ENCODE data around the gene ARHGEF2. TPM values are rescaled to one million over a fixed set of nuclear protein-coding genes. Genes with fewer than 3 reads are reported as not detected.

Gene ARHGEF2
- total and polyA plus RNA-seq, 10 of the 15 experiments (the other 5 are each of a cell fraction or from before 2014, with no cell fraction given): 8.1 to 113 (median 69.9) TPM

GRCh38 chr1:155944444-155944799 lies 33.9 kb downstream of the ARHGEF2 start:
- no TSS peak for BruUV-seq (replicated peaks)

GRCh38 chr1:155942578-155943141 lies 35.7 kb downstream of the ARHGEF2 start:
- 95% methylated on average over 11 of the region's 11 CpGs for WGBS (ENCODE audit: insufficient coverage, insufficient replicate concordance, low lambda C conversion rate, missing lambda C conversion rate)
- Histone ChIP-seq H3K4me3 (no peak overlapping the region), H3K9ac (ENCODE audit: control insufficient read depth, insufficient read depth, low read length) (no peak overlapping the region), H3K36me3 (ENCODE audit: control insufficient read depth in 2 of 2, insufficient read depth in 2 of 2, low read length in 1 of 2) (peaks cover 2 to 7% of the 10 kb centered on the region in 2 experiments; a peak in 3 of 4 replicates), H3K79me2 (ENCODE audit: control insufficient read depth, insufficient read depth, low read length) (no peaks in the 10 kb centered on the region), H2AFZ (ENCODE audit: control insufficient read depth, low read depth, low read length) (no peak overlapping the region), H3K4me2 (ENCODE audit: control insufficient read depth, insufficient read depth) (no peak overlapping the region), H3K27ac (ENCODE audit: control insufficient read depth, insufficient read depth) (no peak overlapping the region), H3K27me3 (replicated peaks in 1 of 2; ENCODE audit: control insufficient read depth in 2 of 2, insufficient read depth in 2 of 2, low read length in 1 of 2) (no peaks in the 10 kb centered on the region), H4K20me1 (ENCODE audit: control insufficient read depth, insufficient read depth) (no peaks in the 10 kb centered on the region), H3K9me3 (replicated peaks; ENCODE audit: control insufficient read depth, insufficient read depth, low read length) (no peaks in the 10 kb centered on the region), H3K4me1 (ENCODE audit: control insufficient read depth, insufficient read depth, low read length) (peaks cover 73% of the 10 kb centered on the region)
- intact Hi-C loops (cut with micrococcal nuclease; ENCODE audit: unreplicated experiment): no loop called here
- FAIRE-seq (no peak), DNase-seq (ENCODE audit: low read depth, low spot score) (no peak), ATAC-seq (no peak)
- ChIA-PET SMC1A (ENCODE audit: uncharacterized antibody, unreplicated experiment) (interaction anchor here (0.9 to 5.1 kb wide), 4 partner anchors 37 to 124 kb away, joined by 5 to 133 read pairs (median 10); partner anchors contain the start of gene ARHGEF2), RAD21 (ENCODE audit: unreplicated experiment) (interaction anchor here (1.0 to 4.4 kb wide), 7 partner anchors 9 to 173 kb away, joined by 3 to 130 read pairs (median 4); partner anchors contain the start of genes ARHGEF2 and KHDC4), CTCF (interaction anchor here (0.5 to 5.0 kb wide), 9 partner anchors 15 to 123 kb away, joined by 3 to 44 read pairs (median 5); partner anchors contain the start of gene ARHGEF2), POLR2A (interaction anchor here (0.8 to 10.8 kb wide), 4 partner anchors 9 to 54 kb away, joined by 3 to 273 read pairs (median 20); partner anchors contain the start of genes ARHGEF2 and KHDC4)
- no TSS peak for BruUV-seq (replicated peaks)
- in situ Hi-C loops (cut with MboI): no loop called here
- peak; percentile 9; the same call in 1 of the 2 replicates for TF ChIP-seq POLR2A (IDR thresholded peaks at IDR 0.05; ENCODE audit: low read depth, low read length)
- TF ChIP-seq, protein P1, sequence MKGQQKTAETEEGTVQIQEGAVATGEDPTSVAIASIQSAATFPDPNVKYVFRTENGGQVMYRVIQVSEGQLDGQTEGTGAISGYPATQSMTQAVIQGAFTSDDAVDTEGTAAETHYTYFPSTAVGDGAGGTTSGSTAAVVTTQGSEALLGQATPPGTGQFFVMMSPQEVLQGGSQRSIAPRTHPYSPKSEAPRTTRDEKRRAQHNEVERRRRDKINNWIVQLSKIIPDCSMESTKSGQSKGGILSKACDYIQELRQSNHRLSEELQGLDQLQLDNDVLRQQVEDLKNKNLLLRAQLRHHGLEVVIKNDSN (IDR thresholded peaks at IDR 0.05; ENCODE audit: borderline replicate concordance, extremely low read length, insufficient read depth, low read depth, low read length): no peak

More at GRCh38 chr1:155944444-155944799, 33.9 kb downstream of the ARHGEF2 start:
- no peak for ATAC-seq
- intact Hi-C loops (cut with micrococcal nuclease; ENCODE audit: unreplicated experiment): no loop called here
- ChIA-PET SMC1A (ENCODE audit: uncharacterized antibody, unreplicated experiment) (interaction anchor here (0.9 to 5.1 kb wide), 10 partner anchors 10 to 122 kb away, joined by 3 to 133 read pairs (median 8); partner anchors contain the start of genes ARHGEF2, GON4L and KHDC4), POLR2A (interaction anchor here (0.7 to 10.8 kb wide), 9 partner anchors 11 to 121 kb away, joined by 3 to 273 read pairs (median 5); partner anchors contain the start of genes ARHGEF2, KHDC4 and SYT11), CTCF (interaction anchor here (0.6 to 5.0 kb wide), 12 partner anchors 9 to 121 kb away, joined by 3 to 44 read pairs (median 6); partner anchors contain the start of genes ARHGEF2 and KHDC4), RAD21 (ENCODE audit: unreplicated experiment) (interaction anchor here (0.8 to 4.4 kb wide), 7 partner anchors 8 to 122 kb away, joined by 3 to 130 read pairs (median 12); partner anchors contain the start of gene ARHGEF2)
- Histone ChIP-seq H3K79me2 (ENCODE audit: control insufficient read depth, insufficient read depth, low read length) (no peaks in the 10 kb centered on the region), H3K27ac (ENCODE audit: control insufficient read depth, insufficient read depth) (peak overlapping the region; percentile 79), H4K20me1 (ENCODE audit: control insufficient read depth, insufficient read depth) (no peaks in the 10 kb centered on the region), H3K9ac (ENCODE audit: control insufficient read depth, insufficient read depth, low read length) (no peak overlapping the region), H3K4me2 (ENCODE audit: control insufficient read depth, insufficient read depth) (no peak overlapping the region), H3K4me1 (ENCODE audit: control insufficient read depth, insufficient read depth, low read length) (peaks cover 70% of the 10 kb centered on the region), H3K27me3 (replicated peaks in 1 of 2; ENCODE audit: control insufficient read depth in 2 of 2, insufficient read depth in 2 of 2, low read length in 1 of 2) (no peaks in the 10 kb centered on the region), H2AFZ (ENCODE audit: control insufficient read depth, low read depth, low read length) (no peak overlapping the region), H3K9me3 (replicated peaks; ENCODE audit: control insufficient read depth, insufficient read depth, low read length) (no peaks in the 10 kb centered on the region), H3K36me3 (ENCODE audit: control insufficient read depth in 2 of 2, insufficient read depth in 2 of 2, low read length in 1 of 2) (peaks cover 8 to 17% of the 10 kb centered on the region in 2 experiments; a peak in 3 of 4 replicates), H3K4me3 (no peak overlapping the region)
- no peak for FAIRE-seq
- in situ Hi-C loops (cut with MboI): no loop called here
- 67% methylated on average over 6 of the region's 6 CpGs for WGBS (ENCODE audit: insufficient coverage, insufficient replicate concordance, low lambda C conversion rate, missing lambda C conversion rate)
- DNase-seq (ENCODE audit: low read depth, low spot score): no peak
- TF ChIP-seq YY1 (IDR thresholded peaks at IDR 0.05; ENCODE audit: low read depth, low read length) (0 out of 2 replicates have a peak, but pooled peaks have one; percentile 20), LARP7 (IDR thresholded peaks at IDR 0.05) (no peak)

Measured in GM12878 (cell line).